Measurements from ENCODE around the gene ATG9A. TPM values are rescaled to one million over a fixed set of nuclear protein-coding genes. Genes with fewer than 3 reads are reported as not detected.

ATG9A gene
- polyA plus RNA-seq, 1 donor from 2014 or later = 26.2 TPM

DNA sequence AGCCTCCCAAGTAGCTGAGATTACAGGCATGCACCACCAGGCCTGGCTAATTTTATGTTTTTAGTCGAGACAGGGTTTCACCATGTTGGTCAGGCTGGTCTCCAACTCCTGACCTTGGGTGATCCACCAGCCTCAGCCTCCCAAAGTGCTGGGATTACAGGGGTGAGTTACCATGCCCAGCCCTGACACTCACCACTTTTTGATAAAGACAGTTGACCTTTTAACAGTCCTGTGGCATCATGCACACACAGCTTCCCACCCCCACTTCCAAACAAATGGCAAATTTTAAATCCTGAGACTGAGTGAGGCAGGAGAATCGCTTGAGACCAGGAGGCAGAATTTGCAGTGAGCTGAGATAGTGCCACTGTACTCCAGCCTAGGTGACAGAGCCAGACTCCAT is 43.6 kb upstream of the ATG9A start:
- H3K9me3 ChIP-seq (ENCODE audit: low read length) = no peaks in the 10 kb centered on the region
- H3K9ac ChIP-seq (ENCODE audit: low read length) = no peak overlapping the region
- H3K27me3 ChIP-seq (ENCODE audit: insufficient read depth, low read depth, low read length) = peaks cover 11% of the 10 kb centered on the region
- H3K79me2 ChIP-seq (replicated peaks; ENCODE audit: insufficient read depth, low read length) = no peaks in the 10 kb centered on the region
- no peaks in the 10 kb centered on the region for H3K36me3 ChIP-seq (ENCODE audit: insufficient read depth, low read length)
- H4K20me1 ChIP-seq (ENCODE audit: insufficient read depth) = no peaks in the 10 kb centered on the region
- H2AFZ ChIP-seq (ENCODE audit: low read depth, low read length) = no peak overlapping the region
- no peaks in the 10 kb centered on the region for H3K9me2 ChIP-seq (ENCODE audit: insufficient read depth, low read length)
- no peak overlapping the region for H3K4me2 ChIP-seq (ENCODE audit: low read length)
- H3F3A ChIP-seq (ENCODE audit: insufficient read depth, low read length, poor library complexity, severe bottlenecking) = peaks cover under 1% of the 10 kb centered on the region
- TF ChIP-seq MXI1 (conservative IDR thresholded peaks at IDR 0.05; ENCODE audit: poor library complexity, severe bottlenecking) (no peak), EZH2 (IDR thresholded peaks at IDR 0.05; ENCODE audit: borderline replicate concordance, insufficient read depth, low read length, poor library complexity, severe bottlenecking) (no peak), TAF1 (IDR thresholded peaks at IDR 0.05; ENCODE audit: low read depth) (no peak), RAD21 (conservative IDR thresholded peaks at IDR 0.05) (no peak), EP300 (conservative IDR thresholded peaks at IDR 0.05; ENCODE audit: poor library complexity, severe bottlenecking) (no peak), POLR2AphosphoS5 (IDR thresholded peaks at IDR 0.05) (no peak), SMC3 (conservative IDR thresholded peaks at IDR 0.05; ENCODE audit: poor library complexity) (no peak)
- TF ChIP-seq, protein P1, sequence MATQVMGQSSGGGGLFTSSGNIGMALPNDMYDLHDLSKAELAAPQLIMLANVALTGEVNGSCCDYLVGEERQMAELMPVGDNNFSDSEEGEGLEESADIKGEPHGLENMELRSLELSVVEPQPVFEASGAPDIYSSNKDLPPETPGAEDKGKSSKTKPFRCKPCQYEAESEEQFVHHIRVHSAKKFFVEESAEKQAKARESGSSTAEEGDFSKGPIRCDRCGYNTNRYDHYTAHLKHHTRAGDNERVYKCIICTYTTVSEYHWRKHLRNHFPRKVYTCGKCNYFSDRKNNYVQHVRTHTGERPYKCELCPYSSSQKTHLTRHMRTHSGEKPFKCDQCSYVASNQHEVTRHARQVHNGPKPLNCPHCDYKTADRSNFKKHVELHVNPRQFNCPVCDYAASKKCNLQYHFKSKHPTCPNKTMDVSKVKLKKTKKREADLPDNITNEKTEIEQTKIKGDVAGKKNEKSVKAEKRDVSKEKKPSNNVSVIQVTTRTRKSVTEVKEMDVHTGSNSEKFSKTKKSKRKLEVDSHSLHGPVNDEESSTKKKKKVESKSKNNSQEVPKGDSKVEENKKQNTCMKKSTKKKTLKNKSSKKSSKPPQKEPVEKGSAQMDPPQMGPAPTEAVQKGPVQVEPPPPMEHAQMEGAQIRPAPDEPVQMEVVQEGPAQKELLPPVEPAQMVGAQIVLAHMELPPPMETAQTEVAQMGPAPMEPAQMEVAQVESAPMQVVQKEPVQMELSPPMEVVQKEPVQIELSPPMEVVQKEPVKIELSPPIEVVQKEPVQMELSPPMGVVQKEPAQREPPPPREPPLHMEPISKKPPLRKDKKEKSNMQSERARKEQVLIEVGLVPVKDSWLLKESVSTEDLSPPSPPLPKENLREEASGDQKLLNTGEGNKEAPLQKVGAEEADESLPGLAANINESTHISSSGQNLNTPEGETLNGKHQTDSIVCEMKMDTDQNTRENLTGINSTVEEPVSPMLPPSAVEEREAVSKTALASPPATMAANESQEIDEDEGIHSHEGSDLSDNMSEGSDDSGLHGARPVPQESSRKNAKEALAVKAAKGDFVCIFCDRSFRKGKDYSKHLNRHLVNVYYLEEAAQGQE (IDR thresholded peaks at IDR 0.05; ENCODE audit: borderline replicate concordance) = no peak
- TF ChIP-seq, protein P2, sequence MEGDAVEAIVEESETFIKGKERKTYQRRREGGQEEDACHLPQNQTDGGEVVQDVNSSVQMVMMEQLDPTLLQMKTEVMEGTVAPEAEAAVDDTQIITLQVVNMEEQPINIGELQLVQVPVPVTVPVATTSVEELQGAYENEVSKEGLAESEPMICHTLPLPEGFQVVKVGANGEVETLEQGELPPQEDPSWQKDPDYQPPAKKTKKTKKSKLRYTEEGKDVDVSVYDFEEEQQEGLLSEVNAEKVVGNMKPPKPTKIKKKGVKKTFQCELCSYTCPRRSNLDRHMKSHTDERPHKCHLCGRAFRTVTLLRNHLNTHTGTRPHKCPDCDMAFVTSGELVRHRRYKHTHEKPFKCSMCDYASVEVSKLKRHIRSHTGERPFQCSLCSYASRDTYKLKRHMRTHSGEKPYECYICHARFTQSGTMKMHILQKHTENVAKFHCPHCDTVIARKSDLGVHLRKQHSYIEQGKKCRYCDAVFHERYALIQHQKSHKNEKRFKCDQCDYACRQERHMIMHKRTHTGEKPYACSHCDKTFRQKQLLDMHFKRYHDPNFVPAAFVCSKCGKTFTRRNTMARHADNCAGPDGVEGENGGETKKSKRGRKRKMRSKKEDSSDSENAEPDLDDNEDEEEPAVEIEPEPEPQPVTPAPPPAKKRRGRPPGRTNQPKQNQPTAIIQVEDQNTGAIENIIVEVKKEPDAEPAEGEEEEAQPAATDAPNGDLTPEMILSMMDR (IDR thresholded peaks at IDR 0.05; ENCODE audit: poor library complexity, severe bottlenecking) = no peak
- H3K27ac ChIP-seq (ENCODE audit: low read length) = no peak overlapping the region
- no peak overlapping the region for H3K4me3 ChIP-seq (ENCODE audit: low read length)

DNA sequence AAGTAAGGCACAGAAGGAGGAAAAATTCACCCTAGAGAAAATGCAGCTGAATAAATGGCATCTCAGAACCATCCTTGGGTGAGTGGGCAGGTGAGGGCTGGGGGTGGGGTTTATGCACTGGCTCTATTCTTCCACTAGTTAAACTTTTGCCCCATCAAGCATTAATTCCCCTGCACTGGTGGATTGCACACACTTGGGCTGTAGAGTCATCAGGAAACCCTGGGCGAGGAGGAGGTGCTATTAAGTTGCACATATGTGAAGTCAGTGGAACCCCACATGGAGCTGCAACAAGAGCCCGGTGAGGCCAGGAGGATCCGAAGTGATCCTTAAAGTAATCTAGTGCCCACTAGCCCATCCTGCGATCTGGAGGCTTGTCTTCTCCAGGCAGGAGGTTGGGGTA is 42.9 kb upstream of the ATG9A start:
- Histone ChIP-seq H3F3A (ENCODE audit: insufficient read depth, low read length, poor library complexity, severe bottlenecking) (no peaks in the 10 kb centered on the region), H3K27me3 (ENCODE audit: insufficient read depth, low read depth, low read length) (peaks cover 11% of the 10 kb centered on the region), H3K36me3 (ENCODE audit: insufficient read depth, low read length) (no peaks in the 10 kb centered on the region), H3K9me3 (ENCODE audit: low read length) (no peaks in the 10 kb centered on the region), H3K79me2 (replicated peaks; ENCODE audit: insufficient read depth, low read length) (no peaks in the 10 kb centered on the region), H3K4me2 (ENCODE audit: low read length) (no peak overlapping the region), H3K9me2 (ENCODE audit: insufficient read depth, low read length) (no peaks in the 10 kb centered on the region), H3K9ac (ENCODE audit: low read length) (no peak overlapping the region), H3K4me3 (ENCODE audit: low read length) (no peak overlapping the region), H3K27ac (ENCODE audit: low read length) (no peak overlapping the region), H4K20me1 (ENCODE audit: insufficient read depth) (no peaks in the 10 kb centered on the region), H2AFZ (ENCODE audit: low read depth, low read length) (no peak overlapping the region)
- TF ChIP-seq EZH2 (IDR thresholded peaks at IDR 0.05; ENCODE audit: borderline replicate concordance, insufficient read depth, low read length, poor library complexity, severe bottlenecking) (no peak), SMC3 (conservative IDR thresholded peaks at IDR 0.05; ENCODE audit: poor library complexity) (no peak), TAF1 (IDR thresholded peaks at IDR 0.05; ENCODE audit: low read depth) (no peak), RAD21 (conservative IDR thresholded peaks at IDR 0.05) (no peak), MXI1 (conservative IDR thresholded peaks at IDR 0.05; ENCODE audit: poor library complexity, severe bottlenecking) (no peak), POLR2AphosphoS5 (IDR thresholded peaks at IDR 0.05) (no peak), EP300 (conservative IDR thresholded peaks at IDR 0.05; ENCODE audit: poor library complexity, severe bottlenecking) (no peak)
- TF ChIP-seq, protein P1 (IDR thresholded peaks at IDR 0.05; ENCODE audit: borderline replicate concordance) = no peak
- TF ChIP-seq, protein P2 (IDR thresholded peaks at IDR 0.05; ENCODE audit: poor library complexity, severe bottlenecking) = no peak
